Lower leg skin (tissue), 3 donors: ENCODE data around the gene MCL1.
"Not testable (repeated sequence)": the region's sequence is repeated elsewhere in the genome, so short reads cannot be mapped to it uniquely, and the experiment has no call there.

Experiments
- POLR2A ChIP-seq, 2 donors: fragments of 450-650 bp; IDR thresholded peaks; one replicate each; pipeline ENCODE4 v1.6.1; 2016 to 2017; ENCODE audit warnings: antibody characterized with exemption in 2 of 2, mild to moderate bottlenecking in 1 of 2, moderate library complexity in 1 of 2
- TF ChIP-seq, protein P1 (sequence below), 3 donors: fragments of 450-650 bp; IDR thresholded peaks; one replicate each; pipeline ENCODE4 v1.5.1; 2016; ENCODE audit warnings: antibody characterized with exemption in 3 of 3, mild to moderate bottlenecking in 3 of 3, moderate library complexity in 2 of 3

DNA sequence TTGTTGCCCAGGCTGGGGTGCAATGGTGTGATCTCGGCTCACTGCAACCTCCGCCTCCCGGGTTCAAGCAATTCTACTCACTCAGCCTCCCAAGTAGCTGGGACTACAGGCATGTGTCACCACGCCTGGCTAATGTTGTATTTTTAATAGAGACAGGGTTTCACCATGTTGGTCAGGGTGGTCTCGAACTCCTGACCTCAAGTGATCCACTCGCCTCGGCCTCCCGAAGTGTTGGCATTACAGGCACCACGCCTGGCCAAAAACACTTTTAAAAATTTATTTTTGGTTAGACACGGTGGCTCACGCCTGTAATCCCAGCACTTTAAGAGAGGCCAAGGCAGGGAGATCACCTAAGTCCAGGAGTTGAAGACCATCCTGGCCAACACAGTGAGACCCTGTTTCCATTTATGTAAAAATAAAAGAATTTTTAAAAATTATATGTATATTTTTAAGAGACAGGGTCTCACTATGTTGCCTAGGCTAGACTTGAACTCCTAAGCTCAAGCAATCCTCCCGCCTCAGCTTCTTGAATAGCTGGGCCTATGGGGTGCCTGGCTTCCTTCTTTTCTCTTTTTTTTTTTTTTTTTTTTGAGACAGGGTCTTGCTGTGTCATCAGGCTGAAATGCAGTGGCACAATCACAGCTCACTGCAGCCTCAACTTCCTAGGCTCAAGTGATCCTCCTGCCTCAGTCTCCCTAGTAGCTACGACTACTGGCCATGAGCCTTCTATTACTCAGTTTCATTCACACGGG is 14.0 kb downstream of the MCL1 start:
- not testable (repeated sequence) for TF ChIP-seq POLR2A (IDR thresholded peaks at IDR 0.05)
- TF ChIP-seq, protein P1, sequence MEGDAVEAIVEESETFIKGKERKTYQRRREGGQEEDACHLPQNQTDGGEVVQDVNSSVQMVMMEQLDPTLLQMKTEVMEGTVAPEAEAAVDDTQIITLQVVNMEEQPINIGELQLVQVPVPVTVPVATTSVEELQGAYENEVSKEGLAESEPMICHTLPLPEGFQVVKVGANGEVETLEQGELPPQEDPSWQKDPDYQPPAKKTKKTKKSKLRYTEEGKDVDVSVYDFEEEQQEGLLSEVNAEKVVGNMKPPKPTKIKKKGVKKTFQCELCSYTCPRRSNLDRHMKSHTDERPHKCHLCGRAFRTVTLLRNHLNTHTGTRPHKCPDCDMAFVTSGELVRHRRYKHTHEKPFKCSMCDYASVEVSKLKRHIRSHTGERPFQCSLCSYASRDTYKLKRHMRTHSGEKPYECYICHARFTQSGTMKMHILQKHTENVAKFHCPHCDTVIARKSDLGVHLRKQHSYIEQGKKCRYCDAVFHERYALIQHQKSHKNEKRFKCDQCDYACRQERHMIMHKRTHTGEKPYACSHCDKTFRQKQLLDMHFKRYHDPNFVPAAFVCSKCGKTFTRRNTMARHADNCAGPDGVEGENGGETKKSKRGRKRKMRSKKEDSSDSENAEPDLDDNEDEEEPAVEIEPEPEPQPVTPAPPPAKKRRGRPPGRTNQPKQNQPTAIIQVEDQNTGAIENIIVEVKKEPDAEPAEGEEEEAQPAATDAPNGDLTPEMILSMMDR (IDR thresholded peaks at IDR 0.05): not testable (repeated sequence)
